GM21529 (cell line): Measurements from ENCODE around the gene DNAH8.
"Not testable (repeated sequence)": the region's sequence is repeated elsewhere in the genome, so short reads cannot be mapped to it uniquely, and the experiment has no call there.

Experiments used
- ATAC-seq: cut with Tn5 transposase; IDR thresholded peaks from one replicate; pipeline ENCODE4 v1.9.1; 2021; ENCODE audit not compliant: unreplicated experiment

DNAH8 gene

DNA sequence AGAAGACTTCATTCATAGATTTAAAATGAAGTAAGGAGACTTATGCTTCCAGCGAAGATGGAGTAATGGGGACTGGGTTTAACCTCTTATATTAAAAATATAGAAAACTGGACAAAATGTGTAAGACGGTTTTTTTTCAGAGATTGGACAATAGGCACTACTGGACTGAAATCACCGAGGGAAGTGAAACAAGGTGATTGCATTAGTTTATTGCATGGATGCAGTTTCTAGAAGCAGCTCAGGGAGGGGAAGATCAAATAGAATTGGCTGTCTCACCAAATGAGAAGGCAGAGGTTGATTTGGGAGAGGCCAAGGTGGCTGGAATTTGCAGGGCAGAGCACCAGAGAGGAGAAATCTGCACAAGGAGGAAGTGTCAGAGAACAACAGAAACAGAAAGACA lies 162.6 kb downstream of the DNAH8 start:
- ATAC-seq = no peak

DNA sequence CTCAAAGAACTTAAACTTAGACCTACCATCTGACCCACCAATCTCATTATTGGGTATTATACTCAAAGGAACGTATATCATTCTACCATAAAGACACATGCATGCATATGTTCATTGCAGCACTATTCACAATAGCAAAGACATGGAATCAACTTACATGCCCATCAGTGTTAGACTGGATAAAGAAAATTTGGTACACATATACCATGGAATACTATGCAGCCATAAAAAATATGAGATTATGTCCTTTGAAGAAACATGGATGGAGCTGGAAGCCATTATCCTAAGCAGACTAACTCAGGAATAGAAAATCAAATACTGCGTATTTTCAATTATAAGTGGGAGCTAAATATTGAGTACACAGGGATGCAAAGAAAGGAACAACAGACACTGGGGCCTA lies 167.0 kb downstream of the DNAH8 start:
- ATAC-seq = no peak

DNA sequence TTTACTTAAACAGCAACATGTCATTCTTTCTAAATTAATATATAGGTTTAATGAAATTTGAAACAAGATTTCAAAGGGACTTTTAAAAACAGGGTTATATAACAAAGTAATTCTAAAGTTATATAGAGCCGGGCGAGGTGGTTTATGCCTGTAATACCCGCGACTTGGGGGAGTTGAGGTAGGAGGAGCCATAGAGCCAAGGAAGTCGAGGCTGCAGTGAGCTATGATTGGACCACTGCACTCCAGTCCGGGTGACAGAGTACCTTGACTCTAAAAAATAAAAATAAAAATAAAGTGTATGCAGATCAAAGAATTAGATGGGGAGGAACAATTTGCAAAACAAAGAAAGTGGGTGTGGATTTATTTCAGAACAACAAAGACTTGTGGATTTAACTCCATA lies 182.4 kb downstream of the DNAH8 start:
- no peak for ATAC-seq

DNA sequence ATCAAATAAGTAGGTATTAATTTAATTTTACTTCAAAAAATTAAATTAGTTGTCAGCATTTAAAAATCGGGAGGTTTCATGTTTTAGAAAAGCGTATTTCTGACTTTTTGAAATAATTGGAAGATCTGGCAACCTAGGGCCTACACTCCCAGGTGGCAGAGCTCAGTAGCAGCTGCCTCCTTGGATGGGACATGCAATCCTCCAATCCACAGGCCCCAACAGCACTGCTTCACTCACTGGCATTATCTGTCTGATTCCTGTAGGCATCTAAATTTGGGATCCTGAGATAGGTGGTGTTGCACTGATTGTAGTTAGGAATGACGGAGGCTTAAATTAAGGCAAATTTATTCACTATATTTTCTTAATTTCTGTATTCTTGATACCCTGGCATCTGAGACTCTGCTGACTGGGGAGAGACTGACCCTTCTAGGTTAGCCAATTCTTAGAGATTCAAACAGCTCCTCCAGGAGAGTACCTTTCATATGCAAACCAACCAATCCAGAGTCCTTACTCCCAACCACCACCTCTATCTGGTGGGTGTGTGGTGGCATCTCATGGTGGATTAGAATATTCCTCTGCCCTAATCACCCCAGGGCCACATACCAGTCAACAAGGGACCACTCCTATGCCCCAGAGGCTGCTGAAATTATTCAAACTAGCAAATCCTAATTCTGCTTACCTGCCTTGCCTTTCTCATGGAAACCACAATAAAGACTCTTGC lies 186.9 kb downstream of the DNAH8 start:
- no peak for ATAC-seq

DNA sequence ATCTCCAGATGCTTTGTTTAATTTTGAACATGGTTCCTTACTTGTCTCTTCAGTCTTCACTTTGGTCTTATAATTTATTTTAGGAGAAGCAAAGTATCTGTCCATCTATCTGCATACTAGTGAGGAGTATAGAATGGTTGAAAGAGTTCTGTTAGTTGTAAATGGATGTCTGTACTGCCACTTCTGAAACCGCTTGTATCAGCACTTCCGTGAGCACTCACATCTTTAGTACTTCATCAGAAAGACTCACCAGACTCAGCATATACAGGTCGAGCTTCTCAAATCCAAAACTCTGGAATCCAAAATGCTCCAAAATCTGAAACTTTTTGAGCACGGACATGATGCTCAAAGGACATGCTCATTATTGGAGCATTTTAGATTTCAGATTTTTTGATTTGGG lies 191.5 kb downstream of the DNAH8 start:
- ATAC-seq = no peak

DNA sequence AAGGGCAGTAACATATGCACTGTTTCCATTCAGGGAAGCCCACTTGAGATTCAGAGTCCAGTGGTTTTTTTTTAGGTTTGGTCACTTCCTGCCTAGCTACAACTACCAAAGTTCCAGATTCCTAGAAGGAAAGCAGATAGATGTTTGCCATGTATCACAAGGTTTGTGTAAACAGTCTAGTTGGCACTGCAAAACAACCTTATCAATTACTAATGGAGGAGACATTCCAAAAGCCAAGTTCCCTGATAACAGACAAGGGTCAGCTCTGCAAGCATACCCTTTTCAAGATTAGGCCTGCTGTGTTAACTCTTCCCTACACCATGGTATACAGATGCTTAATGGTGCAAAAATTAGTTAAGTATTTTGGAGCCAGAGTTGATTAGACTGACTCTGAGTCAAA lies 192.2 kb downstream of the DNAH8 start:
- no peak for ATAC-seq

DNA sequence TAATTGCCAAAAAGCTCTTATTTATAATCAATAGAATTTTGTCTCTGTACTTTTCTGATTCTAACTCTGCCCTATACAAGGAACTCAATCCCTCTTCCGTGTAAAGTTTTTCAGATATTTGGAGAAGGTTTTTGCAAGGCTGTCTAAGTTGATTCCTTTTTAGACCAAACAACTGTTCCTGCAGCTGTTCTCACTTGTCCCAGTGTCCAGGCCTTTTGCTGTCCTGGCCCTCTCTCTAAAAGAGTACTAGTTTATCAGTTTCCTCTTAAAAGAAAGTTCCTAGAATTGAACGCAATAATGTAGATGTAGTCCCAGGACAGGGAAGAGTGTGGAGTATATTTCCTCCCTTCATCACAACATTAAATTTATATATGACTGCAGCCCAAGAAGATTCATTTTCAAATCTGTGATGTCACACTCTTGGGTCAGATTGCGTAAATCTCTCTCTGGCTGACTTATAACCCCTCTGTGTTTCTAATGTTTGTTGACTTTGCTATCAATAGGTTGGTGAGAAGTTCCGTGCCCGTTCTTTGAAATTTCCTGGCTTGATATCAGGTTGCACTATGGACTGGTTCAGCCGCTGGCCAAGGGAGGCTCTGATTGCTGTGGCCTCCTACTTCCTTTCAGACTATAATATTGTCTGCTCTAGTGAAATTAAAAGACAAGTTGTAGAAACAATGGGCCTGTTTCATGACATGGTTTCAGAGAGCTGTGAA lies 194.1 kb downstream of the DNAH8 start:
- ATAC-seq = no peak

DNA sequence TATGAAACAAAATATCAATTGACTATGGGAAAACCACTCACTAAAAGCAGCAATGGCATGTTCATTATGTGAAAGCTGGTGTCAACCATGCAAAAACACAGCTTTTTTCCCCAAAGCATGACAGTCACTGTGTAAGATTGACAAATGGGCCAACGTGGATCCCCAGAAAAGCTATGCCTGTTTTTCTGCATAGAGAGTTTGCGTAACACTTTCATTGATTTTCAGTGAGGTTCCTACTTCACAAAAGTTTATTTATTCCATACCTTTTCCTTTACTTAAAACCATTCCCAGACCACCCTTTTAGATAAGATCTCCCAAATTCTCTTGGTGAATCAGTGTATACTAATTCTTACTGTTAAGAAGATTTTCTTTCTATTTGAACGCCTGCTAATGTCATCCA lies 195.1 kb downstream of the DNAH8 start:
- ATAC-seq = no peak

DNA sequence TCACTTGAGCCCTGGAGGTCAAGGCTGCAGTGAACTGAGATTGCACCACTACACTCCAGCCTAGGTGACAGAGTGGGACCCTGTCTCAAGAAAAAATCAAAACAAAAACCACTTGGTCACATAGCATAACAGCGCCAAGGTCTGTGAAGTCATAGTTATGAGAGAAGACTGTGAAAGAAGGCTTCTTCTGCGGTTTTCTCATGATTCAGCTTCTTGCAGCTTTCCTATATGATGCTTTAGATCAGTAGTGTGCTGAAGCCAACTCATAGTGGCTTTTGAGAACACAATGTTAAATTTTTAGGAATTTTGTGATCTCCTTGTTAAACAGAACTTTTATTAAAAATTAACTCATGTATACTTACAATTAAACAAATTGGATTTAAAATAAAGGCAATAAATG lies 197.3 kb downstream of the DNAH8 start:
- ATAC-seq = no peak

DNA sequence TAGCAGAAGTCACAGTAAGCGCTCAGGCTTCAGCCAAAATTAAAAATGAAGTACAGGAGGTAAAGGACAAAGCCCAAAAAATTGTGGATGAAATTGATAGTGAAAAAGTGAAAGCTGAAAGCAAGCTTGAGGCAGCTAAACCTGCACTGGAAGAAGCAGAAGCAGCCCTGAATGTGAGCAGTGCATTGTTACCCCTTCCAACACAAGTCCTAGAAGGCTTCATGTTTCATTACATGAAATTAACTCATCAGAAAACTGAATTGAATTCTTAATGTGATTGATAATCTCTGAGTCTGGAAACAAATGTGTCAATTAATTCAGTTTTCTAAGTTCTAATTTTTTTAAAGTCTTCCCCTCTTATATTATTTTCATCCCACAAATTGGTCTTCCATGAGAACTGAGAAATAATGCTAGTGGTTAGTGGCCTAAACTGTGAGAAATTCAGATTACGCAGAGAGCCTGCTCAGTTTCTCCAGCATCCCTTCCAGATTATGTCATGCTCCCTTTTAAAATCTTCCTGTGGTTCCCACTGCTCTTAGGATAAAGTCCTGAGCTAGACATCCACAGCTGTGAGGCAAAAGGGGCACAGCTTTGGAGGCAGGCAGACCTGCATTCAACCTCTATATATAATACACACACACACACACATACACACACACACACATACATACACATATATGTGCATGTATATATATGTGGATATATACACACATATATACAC lies 200.3 kb downstream of the DNAH8 start:
- ATAC-seq = no peak

DNA sequence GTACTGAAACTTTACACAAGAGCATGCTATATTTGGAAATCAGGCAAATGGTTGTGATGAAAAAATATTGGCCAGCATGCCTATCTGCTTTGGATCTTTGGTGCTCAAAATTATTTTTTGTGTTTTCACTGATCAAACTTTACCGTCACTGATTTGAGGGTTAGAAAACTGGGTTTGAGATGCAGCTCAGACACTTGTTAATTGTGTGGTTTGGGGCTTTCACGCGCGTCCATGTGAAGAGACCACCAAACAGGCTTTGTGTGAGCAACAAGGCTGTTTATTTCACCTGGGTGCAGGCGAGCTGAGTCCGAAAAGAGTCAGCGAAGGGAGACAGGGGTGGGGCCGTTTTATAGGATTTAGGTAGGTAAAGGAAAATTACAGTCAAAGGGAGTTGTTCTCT lies 206.4 kb downstream of the DNAH8 start:
- ATAC-seq = not testable (repeated sequence)

DNA sequence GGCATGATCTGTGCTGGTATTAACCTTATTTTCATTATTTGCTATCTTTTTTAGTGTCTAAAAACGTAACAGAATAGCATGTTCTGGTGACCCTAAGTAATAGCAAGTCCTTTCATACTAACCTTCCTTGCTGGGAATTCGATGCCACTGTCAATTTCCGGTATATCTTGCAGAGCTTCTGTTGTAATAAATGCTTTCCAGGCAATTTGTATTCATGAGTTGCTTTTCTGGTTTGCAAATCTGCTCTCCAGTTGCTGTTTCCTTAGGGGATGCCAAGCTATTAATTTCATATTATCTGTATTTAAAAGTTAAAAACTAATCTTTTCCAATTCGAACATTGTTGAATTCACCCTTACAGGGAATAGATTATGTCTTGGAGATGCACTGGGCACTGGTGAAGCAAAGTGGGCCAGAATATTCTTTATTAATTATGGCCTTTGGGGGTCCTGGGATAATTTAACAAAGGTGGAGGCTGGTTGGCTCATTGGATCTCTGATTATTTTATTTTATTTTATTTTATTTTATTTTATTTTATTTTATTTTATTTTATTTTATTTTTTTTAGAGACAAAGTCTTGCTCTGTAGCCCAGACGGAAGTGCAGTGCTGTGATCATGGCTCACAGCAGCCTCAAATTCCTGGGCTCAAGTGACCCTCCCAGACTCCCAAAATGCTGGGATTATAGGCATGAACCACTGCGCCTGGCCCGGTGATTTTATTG lies 209.8 kb downstream of the DNAH8 start:
- no peak for ATAC-seq

DNA sequence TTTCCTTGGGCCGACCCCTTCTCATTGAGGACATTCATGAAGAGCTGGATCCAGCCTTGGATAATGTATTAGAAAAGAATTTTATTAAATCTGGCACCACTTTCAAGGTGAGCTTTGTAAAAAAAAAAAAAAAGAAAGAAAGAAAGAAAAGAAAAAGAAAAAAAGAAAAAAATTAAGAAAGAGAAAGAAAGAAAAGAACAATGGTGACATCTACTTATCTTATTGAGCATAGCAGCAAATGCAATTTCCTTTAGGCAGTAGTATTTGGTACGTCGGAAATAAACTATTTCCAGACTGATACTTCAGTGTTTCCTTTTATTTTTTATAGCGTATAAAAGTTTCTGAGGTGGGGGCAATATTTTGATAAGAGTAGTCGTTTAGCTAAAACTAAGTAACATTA lies 214.4 kb downstream of the DNAH8 start:
- no peak for ATAC-seq

DNA sequence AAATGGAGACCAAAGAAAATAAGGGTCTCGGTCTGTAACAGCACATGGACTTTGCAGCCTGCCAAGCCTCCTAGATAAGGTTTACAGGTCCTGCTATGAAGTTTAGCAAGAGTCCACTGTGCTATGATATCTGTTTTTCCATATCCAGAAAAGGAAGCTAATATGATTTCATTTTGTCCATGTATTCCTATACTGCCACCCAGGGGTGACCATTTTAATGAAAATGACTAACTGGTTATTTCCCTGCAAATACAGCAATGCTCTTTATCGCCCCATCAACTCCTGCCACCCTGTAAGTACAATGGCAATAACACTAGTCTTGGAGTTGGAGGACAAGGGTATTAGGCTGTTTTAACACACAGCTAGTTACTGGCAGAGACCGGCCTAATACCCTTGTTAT lies 218.3 kb downstream of the DNAH8 start:
- ATAC-seq = no peak

DNA sequence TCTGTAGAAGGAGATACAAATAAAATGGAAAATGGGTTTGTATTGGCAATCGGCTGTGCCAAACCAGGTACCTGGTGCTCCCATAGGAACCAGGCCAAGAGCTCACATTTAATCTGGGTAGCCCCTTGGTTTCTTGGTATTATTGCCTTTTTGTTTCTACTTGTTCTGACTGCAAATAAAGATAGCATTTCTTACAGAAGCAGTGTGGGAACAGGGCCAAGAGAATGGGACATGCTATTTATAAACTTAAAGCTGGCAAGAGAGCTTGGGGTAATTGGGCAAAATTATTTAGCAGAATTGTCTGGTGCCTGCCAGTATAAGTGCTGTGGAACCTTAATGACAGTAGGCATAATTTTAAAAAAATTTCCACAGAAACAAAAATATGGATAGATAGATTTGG lies 219.9 kb downstream of the DNAH8 start:
- ATAC-seq = no peak

DNA sequence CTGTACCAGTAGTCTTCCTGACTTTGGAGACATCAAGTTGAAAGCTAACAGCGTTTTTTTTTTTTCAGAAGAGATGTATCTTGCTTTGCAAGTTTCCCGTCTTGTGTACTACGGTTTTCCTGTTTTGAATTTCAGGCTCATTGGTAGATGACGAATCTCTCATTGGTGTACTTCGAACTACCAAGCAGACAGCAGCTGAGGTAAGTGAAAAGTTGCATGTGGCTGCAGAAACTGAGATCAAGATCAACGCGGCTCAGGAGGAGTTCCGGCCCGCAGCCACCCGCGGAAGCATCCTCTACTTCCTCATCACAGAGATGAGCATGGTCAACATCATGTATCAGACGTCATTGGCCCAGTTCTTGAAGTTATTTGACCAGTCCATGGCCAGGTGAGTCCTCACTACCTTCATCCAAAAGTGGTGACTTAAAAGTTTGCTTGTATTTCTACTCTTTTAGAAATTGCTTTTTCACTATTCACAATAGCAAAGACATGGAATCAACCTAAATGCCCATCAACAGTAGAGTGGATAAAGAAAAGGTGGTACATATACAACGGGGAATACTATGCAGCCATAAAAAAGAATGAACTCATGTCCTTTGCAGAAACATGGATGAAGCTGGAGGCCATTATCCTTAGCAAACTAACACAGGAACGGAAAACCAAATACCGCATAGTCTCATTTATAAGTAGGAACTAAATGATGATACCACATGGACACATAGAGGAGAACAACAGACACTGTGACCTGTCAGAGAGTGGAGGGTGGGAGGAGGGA lies 222.9 kb downstream of the DNAH8 start:
- no peak for ATAC-seq

DNA sequence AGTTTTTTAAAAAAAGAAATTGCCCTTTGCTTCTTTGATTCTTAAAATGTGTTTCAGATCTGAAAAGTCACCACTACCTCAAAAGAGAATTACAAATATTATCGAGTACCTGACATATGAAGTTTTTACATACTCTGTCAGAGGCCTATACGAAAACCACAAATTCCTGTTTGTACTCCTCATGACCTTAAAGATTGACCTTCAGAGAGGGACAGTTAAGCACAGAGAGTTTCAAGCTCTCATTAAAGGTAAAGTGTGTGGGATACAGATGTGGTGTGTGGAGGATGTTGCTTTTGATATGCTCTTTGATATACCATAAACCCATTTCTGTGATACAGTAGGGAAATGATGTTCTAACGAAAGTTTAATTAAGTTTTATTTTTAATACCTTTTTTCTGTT lies 223.6 kb downstream of the DNAH8 start:
- ATAC-seq = no peak

DNA sequence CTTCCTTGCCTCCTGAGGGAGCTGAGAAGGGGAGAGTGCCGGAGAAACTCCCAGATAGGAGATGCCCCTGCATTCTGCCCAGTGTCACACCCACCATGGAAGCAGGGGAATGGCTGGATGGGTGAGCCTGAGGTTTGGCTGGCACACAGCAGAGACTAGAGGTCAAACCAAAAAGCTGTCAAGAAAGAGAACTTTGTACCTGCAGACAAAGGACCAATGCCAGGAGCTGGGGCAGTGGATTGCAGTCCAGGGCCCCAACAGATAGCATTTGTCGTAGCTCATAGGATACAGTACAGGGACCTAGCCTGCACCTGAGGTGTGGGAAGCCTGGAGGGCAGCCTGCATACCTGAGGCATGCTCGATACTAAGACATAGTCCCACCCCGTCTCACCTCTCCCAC lies 227.3 kb downstream of the DNAH8 start:
- ATAC-seq = no peak

DNA sequence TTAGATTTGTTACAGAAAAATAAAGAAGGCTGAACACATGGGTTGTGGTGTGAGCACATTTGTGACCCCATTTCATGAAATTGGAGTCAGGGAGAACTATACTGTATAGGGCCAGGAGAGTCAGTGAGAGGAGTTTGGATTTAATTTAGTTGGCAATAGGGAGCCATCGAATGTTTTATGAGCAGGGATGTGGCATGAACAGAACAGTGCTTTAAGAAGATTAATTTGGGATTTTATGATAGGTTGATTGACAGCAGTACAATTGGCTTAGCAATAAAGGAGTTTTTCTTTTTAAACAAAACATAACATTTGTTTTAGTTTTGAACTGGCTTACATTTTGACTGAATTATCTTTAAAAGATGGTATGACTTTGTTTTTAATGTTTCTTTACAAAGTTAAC lies 227.9 kb downstream of the DNAH8 start:
- ATAC-seq = no peak

DNA sequence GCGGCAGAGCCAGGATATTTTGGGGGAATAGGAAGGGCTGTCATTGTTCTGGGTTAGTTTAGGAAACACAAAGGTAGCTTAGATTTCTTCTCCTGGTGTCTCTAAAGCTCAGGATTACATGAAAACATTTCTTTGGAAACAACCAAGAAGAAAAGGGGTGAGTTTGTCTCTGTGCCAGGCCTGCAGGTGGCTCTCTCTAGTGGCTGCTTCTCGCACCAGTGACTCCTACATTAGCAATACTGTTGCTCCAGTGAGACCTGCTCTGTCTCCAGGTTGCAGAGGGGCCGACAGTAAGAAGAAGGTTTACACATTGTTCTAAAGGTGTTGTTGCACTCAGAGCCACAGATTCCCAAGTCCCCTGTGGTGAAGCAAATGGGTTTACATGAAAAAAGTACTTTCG lies 228.9 kb downstream of the DNAH8 start:
- ATAC-seq = no peak
